GM18499 (cell line): ENCODE measurements around the gene GXYLT2.

Experiments used
- ATAC-seq: cut with Tn5 transposase; IDR thresholded peaks from one replicate; pipeline ENCODE4 v1.9.1; 2021; ENCODE audit warnings: moderate number of reproducible peaks; ENCODE audit not compliant: insufficient read depth, unreplicated experiment

GXYLT2 gene

DNA sequence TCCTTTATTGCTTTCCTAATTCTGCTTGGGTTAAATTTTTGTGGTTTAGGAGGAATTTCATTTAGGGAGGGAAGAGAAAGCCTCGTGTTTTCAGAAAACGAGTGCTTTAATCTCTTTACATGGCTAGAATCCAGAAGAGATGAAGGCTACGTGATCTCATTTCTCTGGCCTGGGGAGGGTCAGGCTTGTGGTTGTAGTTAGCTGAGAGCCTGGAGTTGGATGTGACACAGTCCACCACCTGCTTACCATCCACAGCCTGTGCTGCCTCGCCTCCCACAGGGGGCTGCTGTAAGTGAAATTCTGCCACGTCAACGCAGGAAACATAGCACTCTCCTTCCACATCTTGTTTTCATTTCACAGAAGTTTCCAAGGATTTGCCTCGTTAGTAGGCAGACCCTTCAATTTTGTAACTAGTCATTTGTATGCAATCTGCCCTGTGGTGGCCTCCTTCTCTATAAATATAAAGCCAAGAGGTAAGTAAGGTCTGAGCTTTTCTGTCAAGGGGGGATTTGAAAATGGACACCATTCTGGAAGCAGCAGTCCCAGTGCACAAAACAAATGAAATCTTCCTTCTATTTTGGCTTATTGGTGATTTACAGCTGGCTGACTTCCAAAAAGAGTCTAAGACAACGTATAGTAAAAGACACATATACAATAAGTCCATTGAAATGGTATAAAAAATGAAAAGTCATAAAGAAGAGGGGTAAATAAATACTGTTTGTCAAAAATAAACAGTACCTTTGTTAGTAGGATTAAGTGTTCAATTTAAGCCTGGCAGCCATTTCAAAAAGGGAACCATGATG is 3.4 kb downstream of the GXYLT2 start:
- ATAC-seq, result no peak

- ATAC-seq, result no peak
Measured at GRCh38 chr3:72892081-72892775, 4.4 kb downstream of the GXYLT2 start.

GRCh38 chr3:72892870-72893269 is 5.0 kb downstream of the GXYLT2 start:
- no peak for ATAC-seq

GRCh38 chr3:72894976-72895552 is 7.2 kb downstream of the GXYLT2 start:
- ATAC-seq, result no peak

DNA sequence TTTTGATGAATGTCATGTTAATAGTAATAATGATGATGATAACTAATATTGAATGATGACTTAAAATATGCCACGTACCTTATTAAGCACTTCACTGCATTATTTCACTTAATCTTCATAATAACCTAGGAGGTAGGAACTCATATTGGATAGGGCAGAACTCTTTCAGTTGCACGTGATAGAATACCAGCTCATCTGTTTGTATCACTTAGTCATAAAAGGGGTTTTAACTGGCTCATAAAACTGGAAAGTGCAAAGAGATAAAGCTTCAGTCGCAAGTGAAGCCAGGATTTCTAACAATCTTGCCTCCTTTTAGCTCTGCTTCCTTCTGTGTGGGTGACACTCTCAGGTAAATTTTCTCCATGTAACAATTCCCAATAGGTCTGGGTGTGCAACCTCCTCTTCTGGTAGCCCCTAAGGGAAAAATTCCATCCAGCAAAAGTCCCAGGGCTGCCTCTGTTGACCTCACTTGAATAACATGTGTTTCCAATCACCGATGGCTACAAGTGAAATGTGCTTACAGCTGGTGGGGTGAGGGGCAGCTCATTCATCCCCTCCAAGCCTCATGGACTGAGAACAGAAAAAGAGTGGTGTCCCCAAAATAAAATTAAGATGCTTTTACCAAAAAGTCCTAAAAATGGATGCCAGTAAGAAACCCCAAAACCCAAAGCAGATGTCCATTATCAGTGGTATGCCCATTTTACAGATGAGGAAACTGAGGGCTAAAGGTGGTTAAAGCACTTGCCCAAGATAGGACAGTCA is 9.3 kb downstream of the GXYLT2 start:
- ATAC-seq, result no peak

DNA sequence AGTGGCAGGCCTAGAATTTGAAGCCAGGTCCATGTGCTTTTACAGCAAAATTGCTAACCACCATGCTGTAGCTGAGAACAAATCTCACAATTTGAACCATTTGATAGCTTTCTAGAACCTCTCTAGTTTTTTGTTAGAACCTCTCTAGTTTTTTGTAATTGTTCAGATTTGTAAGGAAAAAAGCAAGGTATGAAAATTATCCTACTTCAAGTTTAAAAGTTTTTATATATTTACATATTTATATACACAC is 9.8 kb downstream of the GXYLT2 start:
- no peak for ATAC-seq

- no peak for ATAC-seq
Measured at GRCh38 chr3:72899349-72899765, 11.5 kb downstream of the GXYLT2 start.

DNA sequence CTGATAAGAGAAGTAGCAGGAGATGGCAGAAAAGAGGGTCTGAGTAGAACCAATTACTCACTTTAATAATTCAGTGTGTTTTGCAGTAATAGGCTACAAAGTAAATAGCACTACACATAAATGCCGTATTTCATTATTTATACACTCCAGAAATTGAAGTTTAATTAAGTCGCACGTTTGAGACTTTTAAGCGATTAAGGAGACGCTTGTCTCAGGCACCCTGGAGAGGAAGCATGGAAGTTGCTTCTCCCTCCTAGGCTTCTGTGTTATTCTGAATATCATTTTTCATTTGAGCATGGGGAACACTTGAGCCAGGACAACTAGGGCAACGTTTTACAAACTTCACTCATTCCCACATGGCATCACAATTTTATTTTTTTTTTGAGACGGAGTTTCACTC is 12.2 kb downstream of the GXYLT2 start:
- no peak for ATAC-seq

DNA sequence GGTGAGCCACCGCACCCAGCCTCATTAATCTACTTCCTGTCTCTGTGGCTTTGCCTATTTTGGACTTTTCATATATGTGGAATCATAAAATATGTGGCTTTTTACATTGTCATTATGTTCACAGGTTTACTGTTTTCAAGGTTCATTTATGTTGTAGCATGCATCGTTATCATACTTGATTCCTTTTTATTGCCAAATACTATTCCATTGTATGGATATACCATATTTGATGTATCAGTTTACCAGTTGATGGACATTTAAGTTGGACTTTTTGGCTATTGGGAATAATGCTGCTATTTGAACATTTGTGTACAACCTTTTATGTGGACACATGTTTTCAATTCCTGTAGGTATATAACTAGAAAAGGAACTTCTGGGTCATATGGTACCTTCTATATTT is 14.0 kb downstream of the GXYLT2 start:
- no peak for ATAC-seq

- ATAC-seq, result no peak
Measured at GRCh38 chr3:72903004-72903403, 15.2 kb downstream of the GXYLT2 start.

DNA sequence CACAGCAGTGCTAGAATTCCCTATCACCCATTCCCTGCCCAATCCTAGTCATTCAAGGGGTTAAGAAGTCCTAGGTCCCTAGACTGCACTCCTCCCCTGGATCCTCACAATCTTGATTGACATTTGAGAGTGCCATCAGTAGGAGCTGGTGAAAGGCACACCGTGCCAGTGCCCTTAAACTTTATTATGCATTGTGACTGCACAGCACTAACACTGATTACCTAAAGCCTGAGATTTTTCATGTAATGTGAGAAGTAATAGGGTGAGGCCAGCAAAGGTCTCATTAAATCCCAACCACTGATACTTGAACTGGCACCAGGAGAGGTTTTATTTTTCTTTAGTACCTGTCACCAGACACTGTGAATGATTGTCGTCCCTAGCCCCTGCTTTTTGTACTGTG is 16.3 kb downstream of the GXYLT2 start:
- ATAC-seq, result no peak

DNA sequence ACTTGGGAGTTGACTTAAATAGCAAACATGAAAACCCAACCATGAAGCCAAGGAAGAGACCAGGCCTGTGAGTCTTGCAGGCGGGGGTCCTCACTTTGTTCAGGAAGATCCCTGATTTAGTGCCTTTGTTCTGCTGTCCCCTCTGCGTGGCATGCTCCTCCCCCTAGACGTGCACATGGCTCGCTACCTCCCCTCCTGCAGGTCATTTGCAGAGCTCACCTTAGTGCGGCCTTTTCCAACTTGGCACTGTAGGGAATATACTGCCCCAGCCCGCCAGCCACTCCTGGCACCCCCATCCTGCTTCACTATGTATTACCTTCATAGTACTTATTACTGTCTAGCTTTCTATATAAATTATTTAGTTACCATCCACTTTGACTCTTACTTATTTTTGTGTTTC is 18.3 kb downstream of the GXYLT2 start:
- ATAC-seq, result no peak

- ATAC-seq, result no peak
Measured at GRCh38 chr3:72907131-72907711, 19.4 kb downstream of the GXYLT2 start.

DNA sequence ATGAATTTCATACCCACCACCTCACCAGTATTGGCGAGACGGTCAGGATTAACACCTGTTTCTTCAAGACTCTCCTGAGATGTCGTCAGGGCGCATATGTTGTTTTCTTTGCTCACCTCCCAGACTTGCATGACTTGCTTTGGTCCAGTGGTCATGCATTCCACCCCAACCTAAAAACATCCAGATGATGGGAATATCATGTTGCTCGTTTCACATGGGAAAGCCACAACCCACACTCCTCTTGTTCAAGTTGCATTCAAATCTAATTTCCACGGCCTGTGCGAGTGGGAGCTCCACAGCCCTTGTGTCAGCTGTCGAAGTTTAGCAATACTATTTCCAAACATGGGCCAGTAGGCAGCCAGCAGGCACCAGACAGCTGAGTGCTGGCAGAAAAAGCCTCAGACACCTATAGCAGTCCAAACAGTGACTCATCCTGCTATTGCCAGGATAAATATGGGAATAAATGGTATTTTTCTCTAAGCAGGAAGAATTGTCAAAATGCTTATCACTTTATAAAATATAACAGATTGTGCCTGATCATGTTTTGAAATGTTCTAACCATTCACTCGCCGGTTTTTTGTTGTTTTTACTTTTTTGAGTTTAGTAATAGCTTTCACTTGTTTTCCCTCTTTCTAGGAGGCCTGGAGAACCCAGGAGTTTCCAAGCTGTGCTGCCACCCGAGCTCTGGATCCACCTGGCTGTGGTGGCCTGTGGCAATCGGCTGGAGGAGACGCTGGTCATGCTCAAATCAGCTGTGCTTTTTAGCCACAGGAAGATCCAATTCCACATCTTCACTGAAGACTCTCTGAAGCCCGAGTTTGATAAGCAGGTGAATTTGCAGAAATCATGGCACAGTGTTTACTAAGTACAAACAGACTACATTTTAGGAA is 20.1 kb downstream of the GXYLT2 start:
- ATAC-seq, result no peak

DNA sequence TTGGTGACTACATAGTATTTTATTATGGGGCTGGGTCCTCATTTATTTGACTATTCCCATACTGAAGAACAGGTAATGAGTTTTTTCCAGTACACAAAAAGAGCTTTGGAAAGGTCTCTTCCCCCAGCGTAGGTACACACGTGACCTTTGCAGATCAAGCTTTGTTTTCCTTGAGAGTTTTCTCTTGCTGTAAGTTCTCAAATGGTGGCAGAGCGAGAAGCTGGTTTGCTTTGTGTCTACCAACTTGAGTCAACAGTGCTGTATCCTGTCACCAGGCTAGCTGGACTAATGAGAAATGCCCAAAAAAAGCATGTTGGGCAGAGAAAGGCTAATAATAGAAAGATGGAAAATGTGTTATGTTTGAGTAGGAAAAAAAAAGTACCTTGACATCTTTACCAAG is 21.7 kb downstream of the GXYLT2 start:
- ATAC-seq, result no peak

DNA sequence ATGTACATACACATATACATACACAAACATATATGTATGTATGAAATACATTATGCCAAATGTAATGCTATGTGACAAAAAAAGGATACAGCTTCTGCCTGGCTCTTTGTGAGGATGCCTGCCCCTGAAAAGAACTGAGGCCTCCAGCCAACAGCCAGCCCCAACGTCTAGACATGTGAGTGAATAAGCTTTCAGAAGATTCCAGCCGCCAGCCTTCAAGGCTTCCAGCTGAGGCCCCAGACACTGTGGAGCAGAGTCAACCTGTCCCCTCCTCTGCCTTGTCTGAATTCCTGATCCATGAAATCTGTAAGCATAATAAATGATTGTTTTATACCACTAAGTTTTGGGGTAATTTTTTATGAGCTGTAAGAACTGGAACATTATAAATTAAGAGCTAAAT is 24.7 kb downstream of the GXYLT2 start:
- no peak for ATAC-seq

DNA sequence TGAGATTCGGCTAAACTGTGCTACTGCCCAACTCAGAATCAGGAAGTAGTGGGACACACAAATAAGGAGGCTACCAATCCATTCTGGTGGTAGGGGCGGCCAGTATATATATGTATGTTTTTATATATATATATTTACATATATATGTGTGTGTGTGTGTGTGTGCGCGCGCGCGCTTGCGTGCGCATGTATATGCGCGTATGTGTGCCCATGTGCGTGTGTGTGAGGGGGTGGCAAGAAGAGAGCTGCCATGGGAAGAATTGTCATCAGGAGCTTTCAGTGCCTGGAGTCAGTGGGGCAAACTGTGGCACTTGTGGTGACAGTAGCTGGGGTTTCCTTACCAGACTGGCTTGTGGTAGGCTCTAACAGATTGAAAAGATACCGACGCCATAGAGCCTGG is 26.5 kb downstream of the GXYLT2 start:
- no peak for ATAC-seq

- ATAC-seq, result no peak
Measured at GRCh38 chr3:72916250-72916649, 28.4 kb downstream of the GXYLT2 start.

DNA sequence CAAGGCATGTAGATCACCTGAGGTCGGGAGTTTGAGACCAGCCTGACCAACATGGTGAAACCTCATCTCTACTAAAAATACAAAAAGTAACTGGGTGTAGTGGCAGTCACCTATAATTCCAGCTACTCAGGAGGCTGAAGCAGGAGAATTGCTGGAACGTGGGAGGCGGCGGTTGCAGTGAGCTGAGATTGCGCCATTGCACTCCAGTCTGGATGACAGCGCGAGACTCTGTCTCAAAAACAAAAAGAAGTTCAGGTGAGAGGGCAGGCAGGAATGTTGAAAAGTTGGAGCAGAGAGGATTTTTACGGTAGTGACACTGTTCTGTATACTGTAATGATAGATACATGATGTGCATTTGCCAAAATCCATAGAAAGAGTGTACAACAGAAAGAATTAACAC is 31.7 kb downstream of the GXYLT2 start:
- ATAC-seq, result no peak

DNA sequence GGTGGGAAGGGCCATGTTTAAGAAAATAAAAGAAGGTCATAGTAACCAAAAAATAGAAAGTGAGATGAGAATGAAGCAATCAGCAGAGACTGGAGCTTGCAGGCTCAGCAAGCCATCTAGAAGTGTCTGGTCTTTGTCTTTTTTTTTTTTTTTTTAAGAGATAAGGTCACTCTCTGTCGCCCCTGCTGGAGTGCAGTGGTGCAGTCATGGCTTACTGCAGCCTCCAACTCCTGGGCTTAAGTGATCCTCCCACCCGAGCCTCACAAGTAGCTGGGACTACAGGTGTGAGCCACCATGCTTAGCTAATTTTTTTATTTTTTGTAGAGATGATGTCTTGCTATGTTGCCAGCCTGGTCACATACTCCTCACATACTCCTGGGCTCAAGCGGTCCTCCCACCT is 36.2 kb downstream of the GXYLT2 start:
- ATAC-seq, result no peak
